Renal cortex interstitium (tissue), 11 donors: ENCODE measurements around the gene C14orf119. TPM values are rescaled to one million over a fixed set of nuclear protein-coding genes. Genes with fewer than 3 reads are reported as not detected.
A peak's percentile ranks its signal among the peaks of the same experiment; 100 is the strongest.

Experiments
- DNase-seq, 11 donors: peaks; one replicate each; pipeline ENCODE4 v3.0.0-alpha.2; 2013; ENCODE audit warnings: low read depth in 9 of 11, low spot score in 4 of 11; ENCODE audit errors: extremely low read depth in 1 of 11
- polyA plus RNA-seq, 3 donors: library from polyadenylated mRNA; unstranded; fragments of 120-200 nt; gene quantifications; one replicate each; pipeline ENCODE4 v1.2.1, GENCODE V29; 2013; ENCODE audit not compliant: insufficient read length in 3 of 3

C14orf119 gene
- polyA plus RNA-seq, 3 donors: 68.8 to 88.5 (median 86.0) TPM

DNA sequence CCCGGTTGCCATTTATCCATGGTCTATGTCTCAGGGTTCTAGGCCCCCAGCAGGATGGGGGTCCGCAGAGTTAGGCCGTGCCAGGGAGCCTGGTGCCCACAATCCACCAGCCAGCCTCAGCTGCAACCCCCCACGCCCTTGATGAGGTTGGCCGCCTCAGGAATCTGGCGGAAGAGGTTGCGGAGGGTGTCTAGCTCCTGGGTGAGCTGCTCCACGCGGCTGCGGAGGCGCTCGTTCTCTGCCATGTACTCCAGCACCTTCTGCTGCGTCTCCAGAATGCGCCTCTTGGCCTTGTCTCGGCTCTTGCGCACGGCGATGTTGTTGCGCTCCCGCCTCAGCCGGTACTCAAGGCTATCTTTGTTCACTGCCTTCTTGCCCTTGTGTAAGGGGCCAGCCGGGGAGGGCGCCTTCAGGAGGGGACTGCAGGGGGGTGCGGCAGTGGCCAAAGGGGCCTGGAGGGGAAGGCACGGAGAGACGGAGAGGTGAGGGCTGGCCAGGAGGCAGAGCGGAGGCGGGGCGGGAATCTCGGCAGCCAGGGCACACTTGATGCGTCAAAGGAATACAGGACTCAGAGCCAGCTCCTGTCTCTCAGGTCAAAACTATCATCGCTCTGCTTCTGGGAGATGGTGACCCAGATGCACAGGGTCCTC, 22.2 kb downstream of the C14orf119 start:
- DNase-seq: no peak

- DNase-seq: no peak
Observed at GRCh38 chr14:23118506-23119362, 23.4 kb downstream of the C14orf119 start, which contains the start of gene CEBPE. TSS of gene CEBPE (minus strand) at chr14:23119255. CDS start at chr14:23119091, 164 bp downstream.

DNA sequence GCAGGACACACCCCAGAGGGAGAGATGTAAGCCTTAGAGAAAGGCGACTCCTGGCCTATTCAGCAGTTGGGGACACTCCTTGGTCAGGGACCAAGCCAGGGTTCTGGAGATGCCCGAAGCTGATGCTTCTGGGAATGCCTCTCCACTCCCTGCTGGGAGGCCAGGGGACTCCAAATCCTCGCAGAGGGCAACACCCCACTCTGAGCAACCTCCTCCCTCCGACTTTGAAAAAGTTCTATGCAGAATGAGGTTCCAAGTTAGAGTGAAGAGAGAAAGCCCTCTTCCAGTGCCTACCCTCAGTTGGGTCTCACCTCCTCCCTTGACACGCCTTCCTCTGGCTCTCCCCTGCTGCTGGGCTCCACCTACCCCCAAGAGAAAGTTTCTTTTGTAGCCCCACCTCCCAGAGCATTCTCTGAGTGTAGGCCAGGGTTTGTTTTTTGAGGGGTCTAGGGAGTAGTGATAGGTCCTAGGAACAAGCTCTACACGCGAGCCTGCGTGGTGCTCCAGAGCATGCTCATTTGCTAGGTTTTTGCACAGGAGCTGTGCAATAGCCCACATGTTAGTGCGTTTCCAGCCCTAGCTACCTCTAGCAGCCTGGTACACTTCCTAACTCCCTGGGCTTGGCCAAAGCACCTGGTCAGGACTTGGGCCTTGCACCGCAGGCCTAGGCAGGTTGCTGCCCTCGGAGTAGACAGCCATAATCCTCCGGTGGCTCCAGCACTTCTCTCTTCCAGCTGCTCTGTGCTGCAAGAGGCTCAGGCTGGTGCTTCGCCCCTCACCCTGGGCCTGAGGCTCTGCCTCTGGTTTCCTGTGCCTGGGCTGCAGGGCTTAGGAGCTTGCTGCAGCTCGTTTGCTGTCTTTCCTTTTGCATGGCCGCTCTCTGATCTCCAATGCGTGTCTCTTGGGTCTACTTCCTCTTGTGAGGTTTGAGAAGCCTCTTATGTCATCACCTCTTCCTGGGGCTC, 24.3 kb downstream of the C14orf119 start:
- no peak for DNase-seq

GRCh38 chr14:23120541-23121251, 25.4 kb downstream of the C14orf119 start:
- peak; percentile 75 to 87 (median 85) for DNase-seq

DNA sequence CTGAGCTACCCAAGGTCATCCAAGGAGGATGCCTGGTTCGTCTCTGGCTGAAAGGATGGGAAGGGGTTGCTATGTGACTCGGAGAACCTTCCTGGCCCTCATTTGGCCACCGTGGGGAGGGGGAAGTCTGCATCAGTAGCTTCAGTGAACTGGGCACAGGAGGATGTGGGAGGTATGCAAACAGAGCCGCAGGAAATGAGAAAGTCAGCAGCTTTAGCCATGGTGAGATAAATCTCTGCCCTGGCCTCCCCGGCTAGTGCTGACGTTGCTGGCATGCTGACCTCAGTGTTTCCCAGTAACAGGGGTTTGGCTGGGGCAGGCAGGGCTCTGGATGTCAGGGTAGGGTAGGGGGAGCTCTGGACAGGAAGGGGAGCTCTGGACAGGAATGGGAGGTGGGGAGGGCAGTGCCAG, 26.1 kb downstream of the C14orf119 start:
- peak in 9 of 11 donors; percentile 40 to 79 (median 68) for DNase-seq

- DNase-seq: no peak
Observed at GRCh38 chr14:23122086-23122485, 26.8 kb downstream of the C14orf119 start.

GRCh38 chr14:23123419-23123818, 28.1 kb downstream of the C14orf119 start:
- no peak for DNase-seq

- no peak for DNase-seq
Observed at GRCh38 chr14:23124337-23124954, 29.1 kb downstream of the C14orf119 start.

GRCh38 chr14:23125011-23125410, 29.7 kb downstream of the C14orf119 start:
- no peak for DNase-seq

- DNase-seq: no peak
Observed at GRCh38 chr14:23125933-23126524, 30.7 kb downstream of the C14orf119 start.

- DNase-seq: no peak
Observed at GRCh38 chr14:23126548-23127278, 31.4 kb downstream of the C14orf119 start.

DNA sequence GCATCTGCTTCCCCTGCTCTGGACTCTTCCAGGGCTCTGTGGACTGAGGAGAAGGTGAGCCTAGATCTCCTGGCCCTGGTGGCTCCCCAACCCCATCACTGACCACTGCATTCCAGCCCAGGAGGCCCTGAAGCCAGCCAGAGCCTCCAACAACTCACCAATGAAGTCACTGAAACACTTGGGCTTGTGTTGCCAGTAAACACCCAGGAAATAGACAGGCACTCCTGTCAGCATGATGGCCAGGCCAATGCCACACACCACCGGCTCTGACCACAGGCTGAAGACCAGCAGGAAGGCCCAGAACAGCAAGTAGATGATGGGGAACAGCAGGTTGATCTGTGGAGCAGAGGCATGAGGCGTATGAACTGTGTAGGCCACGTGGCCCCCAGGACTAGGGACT, 32.6 kb downstream of the C14orf119 start:
- no peak for DNase-seq

- no peak for DNase-seq
Observed at GRCh38 chr14:23128969-23129758, 33.9 kb downstream of the C14orf119 start.

GRCh38 chr14:23129759-23130316, 34.5 kb downstream of the C14orf119 start:
- no peak for DNase-seq

- no peak for DNase-seq
Observed at GRCh38 chr14:23130871-23131270, 35.6 kb downstream of the C14orf119 start.

GRCh38 chr14:23131482-23131881, 36.2 kb downstream of the C14orf119 start:
- no peak for DNase-seq
